GM19452 (cell line): Measurements from ENCODE around the gene OR2H1.
A peak's percentile ranks its signal among the peaks of the same experiment; 100 is the strongest.

Experiments
- ATAC-seq: cut with Tn5 transposase; IDR thresholded peaks from one replicate; pipeline ENCODE4 v1.9.1; 2021; ENCODE audit not compliant: unreplicated experiment

OR2H1 gene

DNA sequence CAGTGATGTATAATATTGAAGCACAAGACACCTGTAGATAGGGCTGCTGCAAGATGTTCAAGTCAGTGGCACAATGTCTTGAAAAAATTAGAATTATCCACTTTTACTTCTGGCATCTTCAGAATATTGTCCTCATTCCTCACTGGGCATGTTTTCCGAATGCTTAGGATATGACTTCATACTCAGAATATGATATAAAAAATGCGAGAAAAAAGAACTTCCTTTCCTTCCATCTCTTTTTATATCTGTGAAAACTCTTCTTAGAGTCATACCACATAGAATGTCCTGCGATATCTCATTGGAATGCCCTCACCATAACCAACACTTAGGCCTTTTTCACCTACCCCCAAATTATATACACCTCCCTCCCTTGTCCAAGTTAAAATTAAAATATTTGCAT lies 26.2 kb downstream of the OR2H1 start:
- no peak for ATAC-seq

DNA sequence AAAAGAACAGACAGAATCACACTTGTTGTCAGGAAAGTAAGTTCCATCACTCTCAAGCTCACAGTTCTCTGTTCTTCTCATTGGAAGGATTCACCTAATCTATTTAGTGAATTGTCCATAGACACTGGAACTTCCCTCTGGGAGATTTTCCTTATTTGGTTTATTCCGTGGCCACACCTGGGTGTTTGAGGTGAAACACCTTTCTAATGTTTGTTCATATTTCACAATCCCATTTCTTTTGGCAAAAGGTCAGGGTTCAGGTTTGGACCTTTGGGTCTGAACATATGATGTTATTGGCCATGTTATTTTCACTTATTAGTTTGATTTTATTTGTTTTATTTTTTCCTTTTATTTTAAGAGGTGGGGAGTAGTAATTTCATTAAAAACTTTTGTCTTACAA lies 26.8 kb downstream of the OR2H1 start:
- ATAC-seq, result no peak

DNA sequence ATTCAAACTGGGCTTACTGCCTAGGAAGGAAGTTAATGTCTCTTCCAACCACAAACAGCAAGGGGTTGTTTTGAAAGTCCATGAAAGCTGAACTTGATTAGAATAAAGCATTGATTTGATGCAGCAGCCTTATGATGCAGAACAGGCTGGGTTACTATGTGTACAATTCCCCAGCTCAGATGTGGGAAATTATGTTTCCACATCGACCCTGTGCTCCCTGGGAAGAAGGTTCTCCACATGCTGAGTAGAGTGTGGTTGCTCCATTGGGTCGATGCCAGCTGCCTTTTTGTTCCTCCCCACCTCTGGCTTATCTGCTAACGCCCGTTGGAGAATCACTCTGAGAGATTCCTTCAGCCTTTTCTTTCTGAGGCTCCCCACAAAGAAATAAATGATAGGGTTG lies 29.6 kb downstream of the OR2H1 start:
- ATAC-seq, result no peak

DNA sequence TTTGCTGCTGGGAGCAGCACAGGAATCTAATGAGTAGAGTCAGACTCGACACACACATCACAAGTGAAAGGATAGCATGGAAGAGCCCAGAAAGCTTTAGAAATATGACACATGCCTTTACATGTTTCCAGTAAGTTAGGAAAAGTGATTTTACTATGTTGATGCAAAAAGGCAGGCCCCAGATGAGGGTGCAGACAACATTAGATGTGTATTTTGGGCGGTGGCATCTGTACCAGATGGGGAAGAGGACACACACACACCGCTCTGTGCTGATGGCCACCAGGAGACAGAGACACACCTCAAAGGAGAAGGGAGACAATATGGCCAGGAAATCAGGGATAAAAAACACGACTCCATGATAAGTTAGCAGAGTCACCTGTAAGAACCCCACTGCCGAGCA lies 30.2 kb downstream of the OR2H1 start:
- no peak for ATAC-seq

DNA sequence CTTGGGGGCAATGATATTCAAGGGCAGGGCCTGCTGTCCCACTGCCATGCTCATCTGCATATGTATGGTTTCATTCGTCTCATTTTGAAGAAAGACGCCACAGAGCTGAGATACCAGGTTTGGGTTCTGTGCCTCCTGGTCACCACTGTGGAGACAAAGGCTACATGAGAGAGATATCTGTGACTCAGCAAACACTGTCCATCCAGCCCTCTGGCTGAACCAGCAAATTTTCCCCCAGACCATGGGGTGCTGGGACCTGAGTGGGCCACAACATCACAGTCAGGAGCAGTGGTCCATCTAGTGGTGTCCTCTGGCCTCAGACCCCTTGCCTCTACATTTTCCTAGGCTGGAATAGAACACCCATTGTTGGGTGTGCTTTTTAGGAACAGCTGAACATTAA lies 30.7 kb downstream of the OR2H1 start, which contains the start of gene MAS1L:
Gene MAS1L (minus strand): TSS at position 297 of the 400 bp plus-strand sequence. CDS start 54 bp downstream, at position 243.
- ATAC-seq, result no peak

DNA sequence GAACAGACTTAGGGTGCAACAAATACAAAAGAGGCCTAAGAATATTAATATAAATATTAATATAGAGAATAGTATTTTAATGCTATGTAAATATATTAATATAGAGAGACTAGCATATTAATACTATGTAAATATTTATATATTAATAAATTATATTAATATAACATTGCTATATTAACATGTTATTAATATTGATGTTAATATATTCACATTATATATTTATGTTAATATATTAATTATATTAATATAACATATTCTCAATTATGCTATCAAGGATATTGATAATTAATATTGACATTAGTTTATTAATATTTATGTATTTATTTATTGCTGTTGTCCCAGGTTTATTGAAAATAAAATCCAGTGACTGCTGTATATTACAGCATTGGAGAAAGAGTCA lies 31.9 kb downstream of the OR2H1 start:
- ATAC-seq, result no peak

DNA sequence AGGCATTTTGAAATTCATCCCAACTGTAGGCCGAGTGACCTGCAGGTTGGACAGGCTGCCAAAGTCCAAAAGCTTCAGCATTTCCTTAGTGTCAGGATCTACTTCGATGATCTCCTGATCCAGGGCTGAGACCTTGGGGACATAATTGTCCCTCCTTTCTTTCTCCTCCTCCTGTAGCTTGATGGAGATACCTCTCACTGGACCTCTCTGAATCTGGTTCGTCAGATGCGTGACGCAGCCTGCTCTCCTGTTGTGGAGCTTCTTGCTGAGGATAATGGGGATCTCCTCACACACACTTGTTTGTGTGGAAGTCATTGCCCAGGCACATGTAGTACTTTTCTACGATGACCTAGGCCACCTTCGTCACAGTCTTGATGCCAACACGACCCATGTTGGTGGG lies 32.3 kb downstream of the OR2H1 start:
- no peak for ATAC-seq

DNA sequence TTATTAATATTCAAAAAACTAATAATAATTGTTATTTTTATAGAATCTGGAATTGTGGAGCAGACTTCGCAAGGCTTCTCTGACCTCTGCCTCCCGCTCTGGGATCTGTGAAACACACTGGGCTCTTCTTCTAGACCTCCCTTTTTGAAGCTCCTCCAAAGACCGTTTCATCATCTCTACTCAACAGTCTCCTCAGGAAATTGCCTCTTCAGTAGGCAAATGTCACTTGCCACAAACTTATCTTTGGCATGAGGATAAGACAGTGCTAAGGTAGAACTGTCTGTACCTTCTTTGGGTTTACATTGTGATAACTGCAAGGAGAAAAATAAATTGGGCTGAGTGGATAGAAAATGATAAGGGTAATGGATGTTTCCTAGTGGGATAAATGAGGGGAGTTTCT lies 33.1 kb downstream of the OR2H1 start:
- no peak for ATAC-seq

DNA sequence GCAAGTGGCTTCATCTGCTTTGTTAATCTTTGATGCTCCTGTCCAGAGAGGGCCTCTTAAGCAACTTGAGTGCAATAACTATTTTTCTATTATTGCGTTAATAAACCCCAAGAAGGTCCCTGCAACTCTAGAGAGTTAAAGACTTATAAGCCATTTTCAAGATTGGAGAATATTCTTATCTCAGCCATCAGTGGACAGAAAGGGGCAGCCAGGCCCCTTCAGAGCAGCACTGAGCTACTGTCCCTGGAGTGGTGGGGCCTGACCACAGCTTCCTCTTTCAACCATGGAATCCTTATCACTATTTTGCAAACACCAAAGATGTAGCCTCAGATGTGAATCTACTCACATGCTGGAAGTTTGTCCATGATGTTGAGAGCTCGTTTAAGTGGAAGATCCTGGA lies 33.6 kb downstream of the OR2H1 start:
- ATAC-seq, result no peak

DNA sequence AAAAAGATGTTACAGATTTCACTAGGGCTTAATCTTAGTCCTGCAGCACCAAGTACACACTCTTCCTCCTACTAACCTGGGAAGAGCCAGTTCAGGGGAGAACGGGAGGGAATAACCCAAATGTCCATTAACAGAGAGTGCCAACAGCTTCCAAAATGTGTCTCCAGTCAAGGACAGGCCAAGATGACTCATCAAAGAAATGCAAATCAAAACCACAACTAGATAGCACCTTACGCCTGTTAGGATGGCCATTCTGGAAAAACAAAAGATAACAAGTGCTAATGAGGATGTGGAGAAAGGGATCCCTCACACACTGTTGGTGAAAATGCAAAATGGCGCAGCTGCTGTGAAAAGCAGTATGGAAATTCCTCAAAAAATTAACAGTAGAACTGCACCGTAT lies 34.6 kb downstream of the OR2H1 start:
- ATAC-seq, result no peak

DNA sequence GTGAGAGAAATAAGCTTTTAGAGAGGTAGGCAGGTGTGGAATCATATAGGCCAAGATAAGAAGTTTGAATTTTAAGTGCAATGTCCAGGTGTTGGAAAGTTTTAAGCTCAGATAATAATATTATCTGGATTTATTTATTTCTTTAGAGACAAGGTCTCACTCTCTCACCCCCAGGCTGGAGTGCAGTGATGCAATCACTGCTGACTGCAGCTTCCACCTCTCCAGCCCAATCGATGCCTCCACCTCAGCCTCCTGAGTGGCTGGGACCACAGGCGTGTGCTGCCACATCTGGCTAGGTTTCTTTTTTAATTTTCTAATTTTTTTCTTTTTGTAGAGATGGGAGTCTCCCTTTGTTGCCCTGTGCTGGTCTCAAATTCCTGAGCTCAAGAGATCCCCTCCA lies 36.3 kb downstream of the OR2H1 start:
- no peak for ATAC-seq

DNA sequence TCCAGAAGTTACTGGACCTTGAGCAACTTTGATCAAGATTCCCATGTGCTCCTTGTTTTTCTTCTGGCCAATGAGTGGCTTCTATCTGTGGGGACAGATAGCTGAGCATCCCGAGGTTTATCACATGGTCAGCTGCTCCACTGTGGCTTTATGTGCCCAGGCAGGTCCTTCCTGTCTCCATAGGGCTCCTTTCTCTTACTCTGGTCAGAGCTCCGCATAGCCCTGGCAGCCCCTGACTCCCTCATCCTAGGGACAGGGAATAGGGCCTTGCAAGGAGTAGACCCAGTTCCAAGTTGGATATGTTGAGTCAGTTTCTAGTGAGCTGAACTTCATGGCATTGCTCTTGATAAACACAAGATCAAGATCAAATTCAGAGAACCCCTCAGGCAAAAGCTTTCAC lies 37.2 kb downstream of the OR2H1 start:
- ATAC-seq, result no peak

DNA sequence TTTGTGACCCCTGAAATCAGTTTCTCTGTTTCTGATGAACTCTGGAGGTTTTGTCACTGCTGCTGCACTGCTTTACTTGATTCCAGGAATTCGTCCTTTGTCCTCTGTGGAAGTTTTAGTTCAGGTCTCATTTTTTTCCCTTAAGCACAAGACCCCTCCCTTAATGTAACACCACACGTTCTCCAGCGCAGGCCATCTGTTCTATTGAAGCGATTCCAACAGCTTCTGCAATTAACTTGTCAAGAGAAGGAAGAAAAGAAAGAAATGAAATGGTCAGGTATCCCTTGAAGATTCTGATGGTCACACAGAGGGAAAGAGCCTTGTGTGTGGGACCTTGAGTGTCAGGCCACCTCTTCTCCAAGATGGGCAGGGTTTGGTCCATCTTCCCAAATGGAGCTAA lies 38.6 kb downstream of the OR2H1 start:
- no peak for ATAC-seq

DNA sequence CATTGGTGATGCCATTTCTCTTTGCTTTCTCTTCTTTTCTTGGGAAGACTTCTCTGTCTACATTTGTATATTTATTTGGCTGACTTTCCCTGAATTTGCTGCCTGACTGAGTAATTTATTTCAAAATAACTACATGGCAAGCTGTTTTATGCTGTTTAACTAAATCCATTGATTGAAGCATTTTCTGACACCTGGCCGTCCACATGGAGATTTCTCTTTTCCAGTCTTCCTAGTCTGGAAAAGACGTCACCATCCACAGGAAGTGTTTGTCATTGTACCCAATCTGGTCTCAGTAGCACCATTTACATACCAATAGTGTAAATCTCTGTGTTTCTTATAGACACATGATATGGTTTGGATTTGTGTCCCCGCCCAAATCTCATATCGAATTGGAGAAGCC lies 40.0 kb downstream of the OR2H1 start:
- ATAC-seq, result no peak

DNA sequence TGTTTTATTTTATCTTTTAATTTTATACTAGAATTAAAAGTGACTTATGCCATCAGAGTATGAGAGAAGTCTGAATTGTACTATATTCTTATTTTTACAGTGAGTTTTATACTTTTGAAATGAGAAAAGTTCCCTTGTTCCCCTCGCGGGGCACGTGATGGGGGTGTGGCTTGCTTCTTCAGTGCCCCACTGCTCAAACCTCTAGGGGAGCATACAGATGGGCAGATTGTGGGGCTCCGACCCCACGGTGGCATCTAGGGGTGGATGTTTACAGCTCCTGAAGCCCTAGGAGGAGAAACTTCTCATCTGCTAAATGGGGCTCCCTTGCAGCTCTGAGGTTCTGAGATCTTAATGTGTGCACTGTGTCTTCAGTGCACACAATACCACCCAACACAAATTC lies 42.7 kb downstream of the OR2H1 start:
- no peak for ATAC-seq

DNA sequence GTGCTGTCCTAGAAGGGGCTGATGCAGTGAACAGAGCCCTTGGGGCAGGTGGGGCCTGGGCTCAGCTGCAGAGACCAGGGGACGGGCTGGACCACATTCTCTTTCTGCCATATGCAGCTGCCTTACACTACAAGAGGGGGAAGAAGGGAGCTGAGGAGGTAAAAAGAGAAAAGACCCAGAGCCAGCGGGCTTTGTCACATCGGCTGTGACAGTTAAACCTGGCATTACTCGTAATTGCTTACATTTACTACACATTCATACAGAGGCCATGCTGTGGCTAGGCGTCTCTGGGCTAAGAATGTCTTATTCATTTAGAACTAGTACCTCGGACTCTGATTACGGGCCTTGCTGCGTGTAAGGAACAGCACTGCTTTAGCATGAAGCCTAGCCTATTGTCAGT lies 43.6 kb downstream of the OR2H1 start:
- no peak for ATAC-seq

DNA sequence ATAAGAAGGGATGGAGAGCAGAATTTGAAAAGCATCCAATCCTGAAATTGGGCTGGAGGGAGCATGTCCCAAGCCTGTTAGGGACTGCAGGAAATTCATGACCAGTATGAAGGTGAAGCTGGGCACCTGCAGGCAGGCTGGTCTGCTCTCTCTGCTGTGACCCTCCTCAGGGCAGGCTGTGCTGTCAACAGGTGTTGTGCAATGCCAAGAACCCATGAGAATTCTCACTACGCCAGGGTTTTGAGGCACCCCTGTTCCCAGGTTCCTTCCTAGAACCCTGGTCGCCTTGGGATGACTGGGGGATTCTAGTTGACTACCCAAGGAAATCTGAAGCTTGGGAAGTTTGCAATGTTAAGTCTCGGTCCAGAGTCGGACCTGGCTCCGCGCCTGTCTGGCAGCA lies 44.2 kb downstream of the OR2H1 start:
- no peak for ATAC-seq

DNA sequence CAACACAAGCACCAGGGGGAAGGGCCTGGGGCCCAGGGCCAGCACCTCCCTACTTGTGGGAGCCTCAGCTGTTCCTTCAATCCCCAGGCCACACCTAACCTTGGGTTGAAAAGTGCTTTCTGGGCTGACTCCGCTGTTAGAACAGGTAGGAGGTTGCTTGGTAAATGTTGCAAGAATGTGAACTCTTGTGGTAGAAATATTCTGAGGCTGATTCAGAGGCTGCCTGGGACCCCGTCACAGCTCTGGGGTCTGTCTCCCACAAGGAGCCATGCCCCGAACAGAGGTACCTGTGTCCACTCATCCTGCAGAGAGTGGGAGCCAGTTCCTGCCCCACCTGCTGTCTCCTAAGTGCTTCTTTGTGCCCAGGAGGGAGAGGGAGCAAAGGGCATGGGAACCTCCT lies 45.2 kb downstream of the OR2H1 start:
- ATAC-seq, result no peak

DNA sequence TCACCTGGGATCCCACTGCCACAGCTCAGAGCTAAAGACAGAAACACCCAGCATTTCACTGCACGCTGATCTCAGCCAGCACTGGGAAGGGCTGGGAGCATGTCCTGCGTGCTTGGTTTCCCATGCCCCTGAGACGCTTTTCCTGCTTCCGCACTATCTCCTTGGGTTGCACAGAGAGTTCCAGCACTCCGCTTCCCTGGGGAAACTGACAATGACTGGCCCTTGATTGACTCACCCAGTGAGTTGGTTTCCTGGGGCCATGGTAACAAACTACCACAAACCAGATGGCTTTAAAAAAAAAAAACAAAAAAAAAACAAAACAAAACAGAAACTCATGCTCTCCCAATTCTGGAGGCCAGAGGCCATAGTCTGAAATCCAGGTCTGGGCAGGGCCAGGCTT lies 45.6 kb downstream of the OR2H1 start:
- ATAC-seq, result no peak

DNA sequence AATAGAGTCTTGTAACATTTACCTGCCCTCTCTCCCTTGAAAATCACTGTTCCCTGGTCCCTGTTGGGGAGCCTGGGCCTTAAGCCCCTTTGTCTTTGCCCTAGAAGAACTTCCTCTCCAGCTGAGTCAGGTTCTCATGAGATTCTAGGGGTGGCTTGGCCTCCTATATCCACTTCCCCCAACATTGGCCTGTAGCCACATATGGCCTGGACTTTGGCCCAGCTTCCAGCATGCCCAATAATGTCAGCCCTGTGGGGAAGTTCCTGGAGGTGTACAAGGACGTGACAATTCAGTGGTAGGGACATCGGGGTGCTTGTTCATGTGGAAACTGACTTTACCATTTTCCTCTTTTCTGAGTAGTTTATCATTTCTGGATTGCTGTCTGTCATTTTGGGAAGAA lies 48.0 kb downstream of the OR2H1 start:
- ATAC-seq, result no peak

DNA sequence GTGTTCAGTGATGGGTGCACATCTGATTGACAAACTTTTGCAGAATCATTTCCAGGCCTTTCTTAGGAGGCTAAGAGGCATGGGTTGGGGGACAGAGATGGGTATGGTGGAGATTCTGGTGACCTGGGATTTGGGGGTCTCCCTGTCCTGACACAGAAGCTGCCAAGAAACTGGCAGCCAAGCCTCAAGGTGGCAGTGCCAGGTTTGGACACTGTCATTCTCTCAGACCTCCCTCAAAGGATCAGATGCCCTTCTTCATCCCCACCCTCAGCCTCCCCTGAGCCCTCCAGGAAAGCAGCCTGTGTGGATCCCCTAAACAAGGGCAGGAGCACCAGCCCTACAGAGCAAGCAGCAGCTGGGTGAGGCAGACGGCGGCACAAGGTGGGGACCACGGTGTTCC lies 48.9 kb downstream of the OR2H1 start:
- no peak for ATAC-seq

DNA sequence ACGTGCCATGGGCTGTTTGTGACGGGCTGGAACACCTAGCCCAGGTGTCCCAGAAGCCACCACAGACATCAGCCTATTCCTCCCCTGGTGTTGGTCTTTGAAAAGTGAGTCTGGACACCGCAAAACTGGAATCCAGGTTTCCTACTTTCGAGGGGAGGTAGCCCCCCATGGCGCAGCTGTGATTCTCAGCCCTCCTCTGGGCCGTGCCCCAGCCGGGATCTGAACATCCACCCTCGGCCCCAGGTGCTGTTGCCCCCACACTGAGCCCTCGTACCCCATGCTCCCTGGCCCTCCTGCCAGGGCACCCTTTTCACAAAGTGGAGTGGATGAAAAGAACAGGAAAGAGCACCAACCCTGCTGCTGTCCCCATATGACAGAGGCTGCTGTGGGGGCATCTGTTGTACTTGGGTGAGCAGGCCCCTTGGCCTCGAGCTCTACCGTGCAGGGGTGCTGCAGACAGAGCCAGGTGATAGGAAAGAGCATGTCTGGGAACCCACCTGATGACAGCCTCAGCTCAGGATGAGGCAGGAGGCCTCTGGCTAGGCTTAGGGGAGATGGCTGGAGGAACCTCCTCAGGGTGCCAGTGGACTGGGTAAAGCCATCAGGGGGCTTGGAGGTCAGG lies 49.6 kb downstream of the OR2H1 start:
- no peak for ATAC-seq

DNA sequence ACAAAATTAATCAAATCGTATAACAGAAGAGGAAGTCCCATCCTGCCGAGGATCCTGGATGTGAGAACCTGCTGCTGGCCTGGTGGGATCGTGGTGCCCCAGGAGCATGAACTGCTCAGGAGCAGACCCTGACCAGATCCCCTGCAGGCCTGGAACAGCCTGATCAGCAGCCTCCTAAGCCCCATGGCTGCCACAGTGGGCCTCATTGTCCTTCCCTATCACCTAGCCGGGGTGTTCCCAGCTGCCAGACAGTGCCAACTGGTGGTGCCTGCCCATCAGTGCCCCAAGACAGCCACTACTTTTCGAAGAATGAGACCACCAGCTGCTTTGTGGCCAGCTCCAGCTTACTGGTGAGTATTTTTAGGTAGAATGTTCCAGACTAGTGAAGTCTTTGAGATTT lies 50.4 kb downstream of the OR2H1 start:
- no peak for ATAC-seq

DNA sequence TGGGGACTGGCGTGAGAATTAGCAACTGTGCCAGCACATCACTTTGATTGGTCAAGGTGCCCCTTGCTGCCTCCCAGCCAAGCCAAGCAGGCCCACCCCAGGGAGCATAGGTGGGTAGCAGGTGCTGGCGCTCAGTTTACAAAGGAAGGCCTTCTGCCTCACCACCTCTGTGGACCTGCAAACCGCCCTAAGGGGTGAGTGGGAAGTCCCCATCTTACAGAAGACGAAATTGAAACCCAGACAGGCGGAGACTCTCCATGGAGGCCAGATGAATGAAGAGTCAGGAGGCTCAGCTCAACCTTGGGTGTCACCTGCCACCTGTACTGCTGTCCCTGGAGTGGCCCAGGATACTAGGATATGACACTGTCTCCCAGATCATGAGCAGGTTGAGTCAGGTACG lies 52.3 kb downstream of the OR2H1 start:
- peak; percentile 75 for ATAC-seq
